Lower leg skin (tissue), 3 donors: ENCODE measurements around the gene MVK.

Experiments
- POLR2A ChIP-seq, 2 donors: fragments of 450-650 bp; IDR thresholded peaks; one replicate each; pipeline ENCODE4 v1.6.1; 2016 to 2017; ENCODE audit warnings: antibody characterized with exemption in 2 of 2, mild to moderate bottlenecking in 1 of 2, moderate library complexity in 1 of 2
- TF ChIP-seq, protein P1 (sequence below), 3 donors: fragments of 450-650 bp; IDR thresholded peaks; one replicate each; pipeline ENCODE4 v1.5.1; 2016; ENCODE audit warnings: antibody characterized with exemption in 3 of 3, mild to moderate bottlenecking in 3 of 3, moderate library complexity in 2 of 3

DNA sequence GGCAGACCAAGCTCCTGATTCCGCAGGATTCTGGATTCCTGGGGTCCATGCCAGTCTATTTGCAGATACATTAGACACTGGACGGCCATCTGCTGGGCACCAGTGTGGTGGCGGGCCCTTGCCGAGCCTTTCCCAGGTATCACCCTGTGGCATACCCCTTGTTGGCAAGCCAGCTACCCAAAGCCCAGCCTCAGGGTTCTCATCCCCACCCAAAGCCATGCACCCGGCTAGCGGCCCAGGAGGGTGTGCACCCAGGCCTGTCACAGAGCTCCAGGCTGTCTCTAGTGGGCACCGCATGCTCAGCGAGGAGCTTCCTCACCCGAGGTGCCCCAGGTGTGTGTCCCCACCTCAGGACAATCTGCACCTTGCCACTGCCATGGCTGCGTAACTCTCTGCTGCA, 14.0 kb upstream of the MVK start:
- TF ChIP-seq, protein P1, sequence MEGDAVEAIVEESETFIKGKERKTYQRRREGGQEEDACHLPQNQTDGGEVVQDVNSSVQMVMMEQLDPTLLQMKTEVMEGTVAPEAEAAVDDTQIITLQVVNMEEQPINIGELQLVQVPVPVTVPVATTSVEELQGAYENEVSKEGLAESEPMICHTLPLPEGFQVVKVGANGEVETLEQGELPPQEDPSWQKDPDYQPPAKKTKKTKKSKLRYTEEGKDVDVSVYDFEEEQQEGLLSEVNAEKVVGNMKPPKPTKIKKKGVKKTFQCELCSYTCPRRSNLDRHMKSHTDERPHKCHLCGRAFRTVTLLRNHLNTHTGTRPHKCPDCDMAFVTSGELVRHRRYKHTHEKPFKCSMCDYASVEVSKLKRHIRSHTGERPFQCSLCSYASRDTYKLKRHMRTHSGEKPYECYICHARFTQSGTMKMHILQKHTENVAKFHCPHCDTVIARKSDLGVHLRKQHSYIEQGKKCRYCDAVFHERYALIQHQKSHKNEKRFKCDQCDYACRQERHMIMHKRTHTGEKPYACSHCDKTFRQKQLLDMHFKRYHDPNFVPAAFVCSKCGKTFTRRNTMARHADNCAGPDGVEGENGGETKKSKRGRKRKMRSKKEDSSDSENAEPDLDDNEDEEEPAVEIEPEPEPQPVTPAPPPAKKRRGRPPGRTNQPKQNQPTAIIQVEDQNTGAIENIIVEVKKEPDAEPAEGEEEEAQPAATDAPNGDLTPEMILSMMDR (IDR thresholded peaks at IDR 0.05) = no peak
- TF ChIP-seq POLR2A (IDR thresholded peaks at IDR 0.05) = no peak
